Left ventricle myocardium inferior (tissue), 1 donor: ENCODE results near the gene ARIH2. TPM values are rescaled to one million over a fixed set of nuclear protein-coding genes. Genes with fewer than 3 reads are reported as not detected.

ENCODE experiments used
- DNase-seq: peaks from one replicate; pipeline ENCODE4 v3.0.0-alpha.2; 2020
- H3K27ac ChIP-seq: fragments of 200-600 bp; replicated peaks from 2 replicates; pipeline ENCODE4 v1.8.0; 2021
- H3K27me3 ChIP-seq: fragments of 200-600 bp; 2 replicates; pipeline ENCODE4 v1.8.0; 2021; ENCODE audit warnings: low read depth
- H3K36me3 ChIP-seq: fragments of 200-600 bp; 2 replicates; pipeline ENCODE4 v1.8.0; 2021
- H3K4me1 ChIP-seq: fragments of 200-600 bp; 2 replicates; pipeline ENCODE4 v1.8.0; 2021
- H3K4me3 ChIP-seq: fragments of 200-600 bp; 2 replicates; pipeline ENCODE4 v1.8.0; 2021; ENCODE audit warnings: mild to moderate bottlenecking, moderate library complexity
- H3K9me3 ChIP-seq: fragments of 200-600 bp; replicated peaks from 2 replicates; pipeline ENCODE4 v1.8.0; 2021
- intact Hi-C: fragments of 100-400 bp; cut with micrococcal nuclease; formaldehyde crosslinking; loops from one replicate; pipeline ENCODE4 v1.11.0; 2022
- total RNA-seq: library from RNA; stranded (reverse); fragmentation: NEBNext Ultra II Directional; extraction: Animal tissue kit (Norgen Biotek cat#: 25700); gene quantifications from one replicate; pipeline ENCODE4 v1.2.1, GENCODE V29; 2021
- TF ChIP-seq, protein P1 (sequence below): fragments of 200-600 bp; IDR thresholded peaks from 2 replicates; pipeline ENCODE4 v1.8.0; 2021; ENCODE audit warnings: antibody characterized with exemption, mild to moderate bottlenecking, borderline replicate concordance
- donor health status: DM: no; HTN: yes; CAD: no; lungs with severe emphysema.

Gene ARIH2
- total RNA-seq, 1 donor from 2014 or later: 180 TPM

GRCh38 chr3:48962939-48963338 lies 44.3 kb downstream of the ARIH2 start:
- peaks cover 7% of the 10 kb centered on the region for H3K4me1 ChIP-seq
- H3K27me3 ChIP-seq: no peaks in the 10 kb centered on the region
- no peak overlapping the region for H3K4me3 ChIP-seq
- no peaks in the 10 kb centered on the region for H3K9me3 ChIP-seq
- H3K36me3 ChIP-seq: peaks cover 60% of the 10 kb centered on the region
- DNase-seq: no peak
- intact Hi-C loops: no loop called here
- TF ChIP-seq, protein P1, sequence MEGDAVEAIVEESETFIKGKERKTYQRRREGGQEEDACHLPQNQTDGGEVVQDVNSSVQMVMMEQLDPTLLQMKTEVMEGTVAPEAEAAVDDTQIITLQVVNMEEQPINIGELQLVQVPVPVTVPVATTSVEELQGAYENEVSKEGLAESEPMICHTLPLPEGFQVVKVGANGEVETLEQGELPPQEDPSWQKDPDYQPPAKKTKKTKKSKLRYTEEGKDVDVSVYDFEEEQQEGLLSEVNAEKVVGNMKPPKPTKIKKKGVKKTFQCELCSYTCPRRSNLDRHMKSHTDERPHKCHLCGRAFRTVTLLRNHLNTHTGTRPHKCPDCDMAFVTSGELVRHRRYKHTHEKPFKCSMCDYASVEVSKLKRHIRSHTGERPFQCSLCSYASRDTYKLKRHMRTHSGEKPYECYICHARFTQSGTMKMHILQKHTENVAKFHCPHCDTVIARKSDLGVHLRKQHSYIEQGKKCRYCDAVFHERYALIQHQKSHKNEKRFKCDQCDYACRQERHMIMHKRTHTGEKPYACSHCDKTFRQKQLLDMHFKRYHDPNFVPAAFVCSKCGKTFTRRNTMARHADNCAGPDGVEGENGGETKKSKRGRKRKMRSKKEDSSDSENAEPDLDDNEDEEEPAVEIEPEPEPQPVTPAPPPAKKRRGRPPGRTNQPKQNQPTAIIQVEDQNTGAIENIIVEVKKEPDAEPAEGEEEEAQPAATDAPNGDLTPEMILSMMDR: no peak
- no peak overlapping the region for H3K27ac ChIP-seq

GRCh38 chr3:48963591-48963990 lies 44.9 kb downstream of the ARIH2 start:
- no peak overlapping the region for H3K27ac ChIP-seq
- intact Hi-C loops: no loop called here
- H3K36me3 ChIP-seq: peaks cover 62% of the 10 kb centered on the region
- no peaks in the 10 kb centered on the region for H3K27me3 ChIP-seq
- no peak overlapping the region for H3K4me3 ChIP-seq
- TF ChIP-seq, protein P1: no peak
- DNase-seq: no peak
- H3K4me1 ChIP-seq: peaks cover 7% of the 10 kb centered on the region
- no peaks in the 10 kb centered on the region for H3K9me3 ChIP-seq

DNA sequence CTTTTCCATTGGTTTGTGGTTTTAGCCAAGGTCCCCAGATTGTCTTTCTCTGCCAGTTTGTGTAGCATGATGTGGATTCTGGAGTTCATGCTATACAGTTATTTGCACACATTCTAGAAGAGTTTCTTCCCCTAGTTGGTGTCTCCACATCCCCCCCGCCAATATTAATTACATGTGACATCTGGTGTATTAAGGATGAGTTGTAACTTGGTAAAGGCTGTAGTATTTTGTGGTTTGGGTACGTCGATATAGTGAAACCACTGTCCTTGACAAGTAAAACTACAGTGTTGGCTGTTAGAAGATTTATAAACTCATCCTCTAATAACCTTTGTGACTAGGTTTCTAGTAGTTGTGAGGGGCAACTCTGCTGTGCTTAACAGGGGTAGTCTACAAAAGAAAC lies 47.7 kb downstream of the ARIH2 start:
- Histone ChIP-seq H3K4me3 (no peak overlapping the region), H3K9me3 (no peaks in the 10 kb centered on the region), H3K4me1 (peaks cover 3% of the 10 kb centered on the region), H3K27me3 (no peaks in the 10 kb centered on the region), H3K27ac (no peak overlapping the region), H3K36me3 (peaks cover 90% of the 10 kb centered on the region)
- TF ChIP-seq, protein P1: no peak
- DNase-seq: no peak
- intact Hi-C loops: no loop called here

GRCh38 chr3:48966876-48967361 lies 48.3 kb downstream of the ARIH2 start:
- peaks cover 3% of the 10 kb centered on the region for H3K4me1 ChIP-seq
- no peak overlapping the region for H3K27ac ChIP-seq
- no peaks in the 10 kb centered on the region for H3K9me3 ChIP-seq
- intact Hi-C loops: no loop called here
- no peak overlapping the region for H3K4me3 ChIP-seq
- TF ChIP-seq, protein P1: no peak
- peaks cover 91% of the 10 kb centered on the region for H3K36me3 ChIP-seq
- DNase-seq: no peak
- H3K27me3 ChIP-seq: no peaks in the 10 kb centered on the region

- no peak overlapping the region for H3K27ac ChIP-seq
- intact Hi-C loops: no loop called here
- H3K36me3 ChIP-seq: peaks cover 100% of the 10 kb centered on the region
Observed at GRCh38 chr3:48970586-48970985, 51.9 kb downstream of the ARIH2 start.

More at GRCh38 chr3:48970586-48970985, 51.9 kb downstream of the ARIH2 start:
- Histone ChIP-seq H3K4me1 (no peaks in the 10 kb centered on the region), H3K4me3 (no peak overlapping the region), H3K27me3 (no peaks in the 10 kb centered on the region), H3K9me3 (no peaks in the 10 kb centered on the region)
- no peak for DNase-seq
- TF ChIP-seq, protein P1: no peak
